ENCODE results near the gene SAMD4A.

Gene SAMD4A

DNA sequence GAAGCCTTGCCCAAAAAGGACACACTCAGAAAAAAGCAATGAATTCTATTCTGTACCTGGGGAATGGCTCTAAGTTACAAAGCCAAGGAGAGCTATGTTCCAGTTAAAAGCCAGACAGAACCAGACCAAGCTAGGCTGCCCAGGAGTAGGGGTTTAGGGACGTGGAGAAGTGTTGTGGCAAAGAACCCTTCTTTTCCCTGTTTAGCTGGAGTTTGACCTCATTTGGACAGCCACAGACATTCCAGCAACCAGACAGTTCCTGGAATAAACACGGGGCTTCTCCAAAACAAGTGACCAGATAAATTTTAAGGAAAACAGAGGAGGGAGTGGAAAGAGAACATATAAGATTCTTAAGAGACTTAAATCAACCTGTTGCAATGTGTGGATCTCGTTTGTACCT is 273.4 kb downstream of the SAMD4A start:
- DNase-seq: no peak

DNA sequence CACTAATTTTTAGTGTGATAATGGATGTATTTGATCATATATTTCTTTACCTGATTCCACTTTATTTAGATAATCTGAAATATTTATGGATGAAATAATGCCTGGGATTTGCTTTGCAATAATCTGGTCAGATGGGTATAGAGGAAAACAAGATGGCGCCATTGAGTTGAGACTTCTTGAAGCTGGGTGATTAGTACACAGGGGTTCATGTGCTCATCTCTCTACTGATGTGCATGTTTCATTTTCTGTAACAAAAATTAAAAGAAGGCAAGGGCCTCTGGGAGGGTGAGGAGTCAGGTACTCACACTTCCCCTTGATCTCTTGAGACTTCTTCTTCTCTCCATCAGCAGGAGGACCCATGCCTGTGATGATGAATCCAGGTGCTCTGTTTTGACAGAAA is 273.9 kb downstream of the SAMD4A start:
- no peak for DNase-seq

Data from fibroblast of skin of right biceps (primary cell).